Measurements from ENCODE around the gene CDK5.

- no peak for TF ChIP-seq POLR2AphosphoS5 (IDR thresholded peaks at IDR 0.05; ENCODE audit: low read depth)
- no peak for TF ChIP-seq CTCF (IDR thresholded peaks at IDR 0.05; ENCODE audit: insufficient read depth, low read length)
- no peak for TF ChIP-seq GABPA (IDR thresholded peaks at IDR 0.05; ENCODE audit: low read depth)
Measured at GRCh38 chr7:151062399-151063211, 4.9 kb upstream of the CDK5 start.

Measured in HL-60 (cell line).